Small intestine (tissue), 7 donors: ENCODE measurements around the gene UCHL1. TPM values are rescaled to one million over a fixed set of nuclear protein-coding genes. Genes with fewer than 3 reads are reported as not detected.

Experiments used
- DNase-seq, 2 donors: peaks; one replicate each; pipeline versions ENCODE4 v3.0.0 to v3.0.0-alpha.2; 2013
- FAIRE-seq: peaks from 2 replicates; lab custom pipeline; 2012; peaks lifted over from hg19 to GRCh38; lab: Jason Lieb, UNC
- H3K27ac ChIP-seq, 3 donors: one replicate each; pipeline ENCODE4 v1.5.1; 2013; ENCODE audit warnings: low read length in 2 of 3, mild to moderate bottlenecking in 2 of 3, control low read depth in 1 of 3, inconsistent platforms in 1 of 3, low read depth in 1 of 3, moderate library complexity in 1 of 3
- H3K27me3 ChIP-seq, 3 donors: one replicate each; pipeline ENCODE4 v1.6.1; 2013; ENCODE audit warnings: low read length in 3 of 3, inconsistent platforms in 1 of 3; ENCODE audit not compliant: control insufficient read depth in 3 of 3, insufficient read depth in 3 of 3
- H3K36me3 ChIP-seq, 3 donors: one replicate each; pipeline ENCODE4 v1.6.1; 2013; ENCODE audit warnings: low read length in 3 of 3, inconsistent platforms in 1 of 3, low read depth in 1 of 3, mild to moderate bottlenecking in 1 of 3, moderate library complexity in 1 of 3; ENCODE audit not compliant: control insufficient read depth in 3 of 3, insufficient read depth in 2 of 3
- H3K4me1 ChIP-seq, 3 donors: one replicate each; pipeline ENCODE4 v1.6.1; 2013; ENCODE audit warnings: low read length in 2 of 3, inconsistent platforms in 1 of 3, low read depth in 1 of 3, mild to moderate bottlenecking in 1 of 3, moderate library complexity in 1 of 3; ENCODE audit not compliant: control insufficient read depth in 3 of 3, insufficient read depth in 2 of 3
- H3K4me3 ChIP-seq, 3 donors: one replicate each; pipeline ENCODE4 v1.5.1; 2013; ENCODE audit warnings: low read length in 3 of 3, control low read depth in 1 of 3, inconsistent platforms in 1 of 3, low read depth in 1 of 3, mild to moderate bottlenecking in 1 of 3, moderate library complexity in 1 of 3
- H3K9me3 ChIP-seq, 2 donors: one replicate each; pipeline ENCODE4 v1.6.1; 2013; ENCODE audit warnings: low read depth in 1 of 2, low read length in 1 of 2; ENCODE audit not compliant: control insufficient read depth in 2 of 2, insufficient read depth in 1 of 2
- WGBS, 3 donors: extraction: QIAGEN DNeasy Blood & Tissue Kit; methylation state at CpG; one replicate each; pipeline ENCODE4 v1.1.7; 2013; 5-methylcytosine and 5-hydroxymethylcytosine counted together
- polyA plus RNA-seq, 4 donors: library from polyadenylated mRNA; stranded (reverse) in 3 of 4; unstranded in 1 of 4; fragments of 200-250 nt in 3 of 4; fragments of 120-200 nt in 1 of 4; gene quantifications; one replicate each; pipeline versions ENCODE4 v1.2.1 to v1.2.3, GENCODE V29; 2013
- donor health status: healthy with polysubstance abuse.
- donor health status: control.
- donor health status: control.
- donor health status: Bipolar disorder and iron deficiency.
- donor health status: healthy.

Gene UCHL1
- polyA plus RNA-seq, 4 donors = 5.4 to 134 (median 7.3) TPM; not detected in 1

GRCh38 chr4:41241919-41242318 lies 14.8 kb upstream of the UCHL1 start:
- FAIRE-seq (no peak), DNase-seq (no peak)
- Histone ChIP-seq H3K4me1 (no peaks in the 10 kb centered on the region), H3K27me3 (peaks cover 0 to 7% (median 0%) of the 10 kb centered on the region in 3 donors), H3K9me3 (no peaks in the 10 kb centered on the region), H3K4me3 (no peak overlapping the region), H3K27ac (no peak overlapping the region), H3K36me3 (no peaks in the 10 kb centered on the region)
- 61 to 80% (median 73%) methylated on average over 1 of the region's 1 CpG for WGBS, 3 donors

GRCh38 chr4:41245983-41246382 lies 10.7 kb upstream of the UCHL1 start:
- Histone ChIP-seq H3K4me1 (no peaks in the 10 kb centered on the region), H3K4me3 (no peak overlapping the region), H3K9me3 (no peaks in the 10 kb centered on the region), H3K27ac (no peak overlapping the region), H3K27me3 (peaks cover 0 to 7% (median 0%) of the 10 kb centered on the region in 3 donors), H3K36me3 (no peaks in the 10 kb centered on the region)
- 89 to 90% (median 89%) methylated on average over 1 of the region's 1 CpG for WGBS, 3 donors
- no peak for DNase-seq
- no peak for FAIRE-seq

- peak overlapping the region in 2 of 3 donors; percentile 44 to 54 for H3K4me3 ChIP-seq
- peaks cover 11 to 59% (median 12%) of the 10 kb centered on the region in 3 donors for H3K27me3 ChIP-seq
- H3K36me3 ChIP-seq = no peaks in the 10 kb centered on the region
- WGBS, 3 donors = 11 to 23% (median 18%) methylated on average over 13 of the region's 13 CpGs
- peak overlapping the region in 1 of 3 donors; percentile 12 for H3K27ac ChIP-seq
- no peak for FAIRE-seq
- H3K9me3 ChIP-seq = peaks cover 0 to 4% of the 10 kb centered on the region in 2 donors
- peaks cover 2 to 9% (median 7%) of the 10 kb centered on the region in 3 donors for H3K4me1 ChIP-seq
- DNase-seq = peak in 1 of 2 donors; percentile 6
Measured at GRCh38 chr4:41256131-41256739, 493 bp upstream of the UCHL1 start.

GRCh38 chr4:41257257-41257901 lies 651 bp downstream of the UCHL1 start:
- Histone ChIP-seq H3K4me1 (peaks cover 2 to 9% (median 7%) of the 10 kb centered on the region in 3 donors), H3K27ac (no peak overlapping the region), H3K27me3 (peaks cover 11 to 55% (median 12%) of the 10 kb centered on the region in 3 donors), H3K9me3 (peaks cover 0 to 2% of the 10 kb centered on the region in 2 donors), H3K4me3 (peak overlapping the region in 2 of 3 donors; percentile 44 to 54), H3K36me3 (no peaks in the 10 kb centered on the region)
- FAIRE-seq = no peak
- peak; percentile 20 to 50 for DNase-seq
- 1% methylated on average over 35 to 69 of the region's 69 CpGs for WGBS, 3 donors

- Histone ChIP-seq H3K4me1 (peaks cover 2 to 9% (median 7%) of the 10 kb centered on the region in 3 donors), H3K27me3 (peaks cover 11 to 55% (median 12%) of the 10 kb centered on the region in 3 donors), H3K27ac (no peak overlapping the region), H3K36me3 (no peaks in the 10 kb centered on the region), H3K9me3 (peaks cover 0 to 2% of the 10 kb centered on the region in 2 donors), H3K4me3 (peak overlapping the region in 2 of 3 donors; percentile 13 to 54)
- WGBS, 3 donors = 14 to 31% (median 22%) methylated on average over 11 of the region's 11 CpGs
- FAIRE-seq (no peak), DNase-seq (no peak)
Measured at GRCh38 chr4:41257906-41258305, 1.2 kb downstream of the UCHL1 start.

- Histone ChIP-seq H3K9me3 (peaks cover 0 to 2% of the 10 kb centered on the region in 2 donors), H3K4me3 (no peak overlapping the region), H3K27me3 (peaks cover 11 to 55% (median 12%) of the 10 kb centered on the region in 3 donors), H3K36me3 (no peaks in the 10 kb centered on the region), H3K4me1 (peaks cover 2 to 9% (median 7%) of the 10 kb centered on the region in 3 donors), H3K27ac (no peak overlapping the region)
- 63 to 73% (median 64%) methylated on average over 5 of the region's 5 CpGs for WGBS, 3 donors
- FAIRE-seq (no peak), DNase-seq (peak; percentile 5 to 16)
Measured at GRCh38 chr4:41258783-41259182, 2.1 kb downstream of the UCHL1 start.

- H3K9me3 ChIP-seq = peaks cover 0 to 2% of the 10 kb centered on the region in 2 donors
- no peak for FAIRE-seq
- WGBS, 3 donors = 83 to 91% (median 84%) methylated on average over 9 of the region's 9 CpGs
Measured at GRCh38 chr4:41260116-41260733, 3.5 kb downstream of the UCHL1 start.

GRCh38 chr4:41262198-41262597 lies 5.5 kb downstream of the UCHL1 start:
- no peak for DNase-seq
- Histone ChIP-seq H3K27ac (no peak overlapping the region), H3K4me1 (peaks cover 0 to 4% (median 2%) of the 10 kb centered on the region in 3 donors), H3K9me3 (peaks cover 0 to 2% of the 10 kb centered on the region in 2 donors), H3K4me3 (no peak overlapping the region), H3K36me3 (no peaks in the 10 kb centered on the region), H3K27me3 (peaks cover 6 to 26% (median 8%) of the 10 kb centered on the region in 3 donors)
- WGBS, 3 donors = 91 to 96% (median 95%) methylated on average over 6 of the region's 6 CpGs
- FAIRE-seq = no peak

More at GRCh38 chr4:41260116-41260733, 3.5 kb downstream of the UCHL1 start:
- Histone ChIP-seq H3K27ac (no peak overlapping the region), H3K36me3 (no peaks in the 10 kb centered on the region), H3K4me3 (no peak overlapping the region), H3K27me3 (peaks cover 11 to 44% (median 12%) of the 10 kb centered on the region in 3 donors), H3K4me1 (peaks cover 2 to 9% (median 7%) of the 10 kb centered on the region in 3 donors)
- DNase-seq = no peak
